ENCODE measurements around the gene SLC39A11.

The SLC39A11 gene

GRCh38 chr17:72603420-72604242, 488.9 kb downstream of the SLC39A11 start:
- DNase-seq, result peak; percentile 14 to 60

- peak; percentile 38 to 89 for DNase-seq
Observed at GRCh38 chr17:72602517-72603419, 489.7 kb downstream of the SLC39A11 start.

GRCh38 chr17:72600934-72601333, 491.6 kb downstream of the SLC39A11 start:
- DNase-seq, result no peak

- DNase-seq, result no peak
Observed at GRCh38 chr17:72599891-72600290, 492.6 kb downstream of the SLC39A11 start.

- no peak for DNase-seq
Observed at GRCh38 chr17:72598695-72599094, 493.8 kb downstream of the SLC39A11 start.

GRCh38 chr17:72597354-72598087, 495.0 kb downstream of the SLC39A11 start:
- DNase-seq, result no peak

Measured in inflammatory macrophage treated with lipopolysaccharide for 1 hour (primary cell).